ENCODE measurements around the gene DAG1.

DNA sequence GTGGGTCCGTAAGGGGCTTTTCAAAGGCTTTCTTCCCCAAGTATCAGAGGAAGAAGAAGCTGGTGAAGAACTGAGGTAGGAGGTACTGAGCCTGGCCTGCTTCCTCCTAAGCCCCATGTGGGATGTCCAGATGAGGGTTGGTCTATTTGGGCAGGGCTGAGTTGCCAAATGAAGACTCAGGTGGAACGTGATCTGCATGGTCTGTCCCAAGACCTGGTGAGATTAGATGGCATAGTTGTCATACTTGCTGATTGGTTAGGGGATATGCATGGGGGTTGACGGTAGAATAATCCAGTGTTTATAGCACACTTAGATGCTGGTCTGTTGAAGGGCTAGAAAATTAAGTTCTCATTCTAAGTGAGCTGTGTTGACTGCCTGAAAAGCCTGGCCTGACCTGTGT, 47.9 kb downstream of the DAG1 start:
- no peak for TF ChIP-seq OSR1 (CRISPR knock-in tag; IDR thresholded peaks at IDR 0.05)
- TF ChIP-seq ZFP30 (CRISPR knock-in tag; IDR thresholded peaks at IDR 0.05) = no peak
- no peak for TF ChIP-seq TCF4 (CRISPR knock-in tag; IDR thresholded peaks at IDR 0.05; ENCODE audit: borderline replicate concordance)
- TF ChIP-seq, protein P1, sequence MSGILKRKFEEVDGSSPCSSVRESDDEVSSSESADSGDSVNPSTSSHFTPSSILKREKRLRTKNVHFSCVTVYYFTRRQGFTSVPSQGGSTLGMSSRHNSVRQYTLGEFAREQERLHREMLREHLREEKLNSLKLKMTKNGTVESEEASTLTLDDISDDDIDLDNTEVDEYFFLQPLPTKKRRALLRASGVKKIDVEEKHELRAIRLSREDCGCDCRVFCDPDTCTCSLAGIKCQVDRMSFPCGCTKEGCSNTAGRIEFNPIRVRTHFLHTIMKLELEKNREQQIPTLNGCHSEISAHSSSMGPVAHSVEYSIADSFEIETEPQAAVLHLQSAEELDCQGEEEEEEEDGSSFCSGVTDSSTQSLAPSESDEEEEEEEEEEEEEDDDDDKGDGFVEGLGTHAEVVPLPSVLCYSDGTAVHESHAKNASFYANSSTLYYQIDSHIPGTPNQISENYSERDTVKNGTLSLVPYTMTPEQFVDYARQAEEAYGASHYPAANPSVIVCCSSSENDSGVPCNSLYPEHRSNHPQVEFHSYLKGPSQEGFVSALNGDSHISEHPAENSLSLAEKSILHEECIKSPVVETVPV (CRISPR knock-in tag; IDR thresholded peaks at IDR 0.05) = no peak
- TF ChIP-seq ZFP3 (CRISPR knock-in tag; IDR thresholded peaks at IDR 0.05) = no peak
- TF ChIP-seq, protein P2, sequence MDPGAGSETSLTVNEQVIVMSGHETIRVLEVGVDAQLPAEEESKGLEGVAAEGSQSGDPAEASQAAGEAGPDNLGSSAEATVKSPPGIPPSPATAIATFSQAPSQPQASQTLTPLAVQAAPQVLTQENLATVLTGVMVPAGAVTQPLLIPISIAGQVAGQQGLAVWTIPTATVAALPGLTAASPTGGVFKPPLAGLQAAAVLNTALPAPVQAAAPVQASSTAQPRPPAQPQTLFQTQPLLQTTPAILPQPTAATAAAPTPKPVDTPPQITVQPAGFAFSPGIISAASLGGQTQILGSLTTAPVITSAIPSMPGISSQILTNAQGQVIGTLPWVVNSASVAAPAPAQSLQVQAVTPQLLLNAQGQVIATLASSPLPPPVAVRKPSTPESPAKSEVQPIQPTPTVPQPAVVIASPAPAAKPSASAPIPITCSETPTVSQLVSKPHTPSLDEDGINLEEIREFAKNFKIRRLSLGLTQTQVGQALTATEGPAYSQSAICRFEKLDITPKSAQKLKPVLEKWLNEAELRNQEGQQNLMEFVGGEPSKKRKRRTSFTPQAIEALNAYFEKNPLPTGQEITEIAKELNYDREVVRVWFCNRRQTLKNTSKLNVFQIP (CRISPR knock-in tag; IDR thresholded peaks at IDR 0.05; ENCODE audit: borderline replicate concordance, low read depth) = no peak
- TF ChIP-seq PPARA (CRISPR knock-in tag; IDR thresholded peaks at IDR 0.05; ENCODE audit: borderline replicate concordance) = no peak
- TF ChIP-seq, protein P3, sequence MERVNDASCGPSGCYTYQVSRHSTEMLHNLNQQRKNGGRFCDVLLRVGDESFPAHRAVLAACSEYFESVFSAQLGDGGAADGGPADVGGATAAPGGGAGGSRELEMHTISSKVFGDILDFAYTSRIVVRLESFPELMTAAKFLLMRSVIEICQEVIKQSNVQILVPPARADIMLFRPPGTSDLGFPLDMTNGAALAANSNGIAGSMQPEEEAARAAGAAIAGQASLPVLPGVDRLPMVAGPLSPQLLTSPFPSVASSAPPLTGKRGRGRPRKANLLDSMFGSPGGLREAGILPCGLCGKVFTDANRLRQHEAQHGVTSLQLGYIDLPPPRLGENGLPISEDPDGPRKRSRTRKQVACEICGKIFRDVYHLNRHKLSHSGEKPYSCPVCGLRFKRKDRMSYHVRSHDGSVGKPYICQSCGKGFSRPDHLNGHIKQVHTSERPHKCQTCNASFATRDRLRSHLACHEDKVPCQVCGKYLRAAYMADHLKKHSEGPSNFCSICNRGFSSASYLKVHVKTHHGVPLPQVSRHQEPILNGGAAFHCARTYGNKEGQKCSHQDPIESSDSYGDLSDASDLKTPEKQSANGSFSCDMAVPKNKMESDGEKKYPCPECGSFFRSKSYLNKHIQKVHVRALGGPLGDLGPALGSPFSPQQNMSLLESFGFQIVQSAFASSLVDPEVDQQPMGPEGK (CRISPR knock-in tag; IDR thresholded peaks at IDR 0.05; ENCODE audit: borderline replicate concordance) = no peak
- no peak for TF ChIP-seq ZNF70 (CRISPR knock-in tag; IDR thresholded peaks at IDR 0.05)
